ENCODE measurements around the gene CYP19A1. TPM values are rescaled to one million over a fixed set of nuclear protein-coding genes. Genes with fewer than 3 reads are reported as not detected.

Gene CYP19A1
- polyA plus RNA-seq, 1 experiment, result 0.06 TPM

DNA sequence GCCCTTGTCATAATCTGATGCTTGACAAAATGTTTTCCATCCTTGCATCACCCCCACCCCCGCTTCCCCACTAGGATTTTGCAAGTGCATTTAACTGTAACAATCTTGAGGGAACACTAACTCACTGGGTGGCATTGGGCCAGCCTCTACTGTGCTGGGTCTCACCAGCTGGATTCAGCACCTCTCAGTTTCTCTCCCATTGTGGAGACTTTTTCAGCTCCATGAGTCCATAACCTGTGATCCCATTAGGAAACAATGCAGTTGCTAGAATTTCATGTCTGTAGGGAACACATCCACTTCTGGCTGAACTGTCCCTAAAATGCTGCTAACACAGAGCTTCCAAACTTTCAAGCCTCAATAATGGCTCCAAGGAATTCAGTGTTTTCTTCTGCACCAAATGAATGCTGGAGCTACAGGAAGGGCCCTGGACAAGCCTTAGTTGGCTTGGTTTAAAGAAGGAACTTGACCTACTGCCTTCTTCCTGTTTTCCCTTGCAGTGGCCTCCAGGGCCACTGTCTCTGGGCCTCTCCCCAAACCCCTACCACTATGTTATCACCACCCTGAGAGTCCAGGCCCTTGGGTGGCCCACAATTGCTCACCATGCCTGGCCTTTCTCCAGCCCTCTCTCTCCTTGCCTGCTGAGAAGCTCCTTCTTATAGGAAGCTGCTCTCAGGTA lies 15.6 kb downstream of the CYP19A1 start:
- CTCF ChIA-PET, result interaction anchor here (0.7 to 0.9 kb wide), 2 partner anchors 55 to 366 kb away, joined by 3 to 7 read pairs; no protein-coding TSS in a partner anchor
- DNase-seq (ENCODE audit: low read depth), result no peak
- Histone ChIP-seq H3K27me3 (ENCODE audit: control insufficient read depth, insufficient read depth, low read length) (peaks cover 4% of the 10 kb centered on the region), H3K36me3 (ENCODE audit: control insufficient read depth, insufficient read depth, low read length) (no peaks in the 10 kb centered on the region), H3K4me3 (ENCODE audit: low read depth, low read length) (no peak overlapping the region)
- TF ChIP-seq, protein P1, sequence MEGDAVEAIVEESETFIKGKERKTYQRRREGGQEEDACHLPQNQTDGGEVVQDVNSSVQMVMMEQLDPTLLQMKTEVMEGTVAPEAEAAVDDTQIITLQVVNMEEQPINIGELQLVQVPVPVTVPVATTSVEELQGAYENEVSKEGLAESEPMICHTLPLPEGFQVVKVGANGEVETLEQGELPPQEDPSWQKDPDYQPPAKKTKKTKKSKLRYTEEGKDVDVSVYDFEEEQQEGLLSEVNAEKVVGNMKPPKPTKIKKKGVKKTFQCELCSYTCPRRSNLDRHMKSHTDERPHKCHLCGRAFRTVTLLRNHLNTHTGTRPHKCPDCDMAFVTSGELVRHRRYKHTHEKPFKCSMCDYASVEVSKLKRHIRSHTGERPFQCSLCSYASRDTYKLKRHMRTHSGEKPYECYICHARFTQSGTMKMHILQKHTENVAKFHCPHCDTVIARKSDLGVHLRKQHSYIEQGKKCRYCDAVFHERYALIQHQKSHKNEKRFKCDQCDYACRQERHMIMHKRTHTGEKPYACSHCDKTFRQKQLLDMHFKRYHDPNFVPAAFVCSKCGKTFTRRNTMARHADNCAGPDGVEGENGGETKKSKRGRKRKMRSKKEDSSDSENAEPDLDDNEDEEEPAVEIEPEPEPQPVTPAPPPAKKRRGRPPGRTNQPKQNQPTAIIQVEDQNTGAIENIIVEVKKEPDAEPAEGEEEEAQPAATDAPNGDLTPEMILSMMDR (IDR thresholded peaks at IDR 0.05; ENCODE audit: insufficient read depth, low read depth, low read length), result no peak
- POLR2A ChIA-PET, result no interaction called here

DNA sequence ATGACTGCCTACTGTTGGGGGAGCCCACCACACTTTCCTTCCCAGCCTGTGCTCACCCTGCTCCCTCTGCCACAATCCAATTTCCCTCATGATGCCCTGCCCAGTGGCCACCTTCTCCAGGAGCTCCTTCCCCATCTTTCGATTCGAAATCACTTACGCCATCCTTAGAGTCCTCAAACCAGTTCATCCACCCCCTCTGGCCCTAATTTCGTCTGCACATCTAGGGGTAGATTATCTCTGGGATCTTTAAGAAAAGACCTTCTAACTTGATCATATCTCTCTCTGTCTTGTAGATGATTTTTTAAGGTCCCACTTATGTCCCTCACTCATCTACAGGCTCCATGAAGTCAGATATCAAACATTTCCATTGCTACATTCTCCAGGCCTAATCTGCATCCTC lies 17.1 kb downstream of the CYP19A1 start:
- Histone ChIP-seq H3K4me3 (ENCODE audit: low read depth, low read length) (no peak overlapping the region), H3K27me3 (ENCODE audit: control insufficient read depth, insufficient read depth, low read length) (peaks cover 4% of the 10 kb centered on the region), H3K36me3 (ENCODE audit: control insufficient read depth, insufficient read depth, low read length) (no peaks in the 10 kb centered on the region)
- no peak for DNase-seq (ENCODE audit: low read depth)
- ChIA-PET POLR2A (no interaction called here), CTCF (no interaction called here)
- TF ChIP-seq, protein P1 (IDR thresholded peaks at IDR 0.05; ENCODE audit: insufficient read depth, low read depth, low read length), result no peak

DNA sequence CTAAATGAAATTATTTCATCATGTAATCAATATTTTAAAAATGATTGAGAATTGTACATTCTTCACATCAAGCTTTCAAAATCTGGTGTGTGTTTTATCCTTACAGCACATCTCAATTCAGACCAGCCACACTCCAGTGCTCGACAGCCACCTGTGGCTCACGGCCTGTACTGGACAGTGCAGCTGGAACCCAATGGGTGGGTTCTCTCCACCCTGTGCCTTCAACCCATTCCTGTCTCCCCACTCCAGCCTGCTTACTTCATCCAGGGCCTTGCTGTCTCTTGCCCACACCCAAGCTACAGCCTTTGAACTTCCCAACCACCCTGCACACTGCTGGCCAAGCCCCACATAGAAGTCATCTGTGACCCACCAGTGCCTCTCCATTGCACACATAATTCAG lies 17.6 kb downstream of the CYP19A1 start:
- Histone ChIP-seq H3K4me3 (ENCODE audit: low read depth, low read length) (no peak overlapping the region), H3K27me3 (ENCODE audit: control insufficient read depth, insufficient read depth, low read length) (peaks cover 4% of the 10 kb centered on the region), H3K36me3 (ENCODE audit: control insufficient read depth, insufficient read depth, low read length) (no peaks in the 10 kb centered on the region)
- no peak for DNase-seq (ENCODE audit: low read depth)
- ChIA-PET POLR2A (no interaction called here), CTCF (no interaction called here)
- TF ChIP-seq, protein P1 (IDR thresholded peaks at IDR 0.05; ENCODE audit: insufficient read depth, low read depth, low read length), result no peak

DNA sequence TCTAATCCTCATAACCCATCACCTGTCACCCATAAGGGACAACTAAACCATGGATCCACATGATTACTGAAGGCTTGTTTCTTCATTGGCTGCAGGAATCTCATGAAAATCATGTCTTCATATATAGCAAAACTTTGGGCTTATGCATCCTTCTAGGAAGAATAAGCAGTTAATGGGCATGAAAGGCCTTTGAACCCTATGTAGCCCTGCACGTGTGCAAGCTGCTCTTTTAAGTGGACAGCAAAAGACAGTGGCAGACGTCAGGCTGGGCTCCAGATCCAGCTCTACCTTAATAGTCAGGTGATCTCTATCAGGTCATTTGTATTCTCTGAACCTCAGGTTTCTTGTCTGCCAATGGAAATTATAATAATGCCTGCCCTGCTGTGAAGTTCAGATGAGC lies 18.9 kb downstream of the CYP19A1 start:
- TF ChIP-seq, protein P1 (IDR thresholded peaks at IDR 0.05; ENCODE audit: insufficient read depth, low read depth, low read length), result no peak
- ChIA-PET CTCF (interaction anchor here (1.1 kb wide), 1 partner anchor 156 kb away, joined by 3 read pairs; no protein-coding TSS in a partner anchor), POLR2A (no interaction called here)
- no peaks in the 10 kb centered on the region for H3K36me3 ChIP-seq (ENCODE audit: control insufficient read depth, insufficient read depth, low read length)
- H3K27me3 ChIP-seq (ENCODE audit: control insufficient read depth, insufficient read depth, low read length), result peaks cover 4% of the 10 kb centered on the region
- no peak overlapping the region for H3K4me3 ChIP-seq (ENCODE audit: low read depth, low read length)
- no peak for DNase-seq (ENCODE audit: low read depth)

DNA sequence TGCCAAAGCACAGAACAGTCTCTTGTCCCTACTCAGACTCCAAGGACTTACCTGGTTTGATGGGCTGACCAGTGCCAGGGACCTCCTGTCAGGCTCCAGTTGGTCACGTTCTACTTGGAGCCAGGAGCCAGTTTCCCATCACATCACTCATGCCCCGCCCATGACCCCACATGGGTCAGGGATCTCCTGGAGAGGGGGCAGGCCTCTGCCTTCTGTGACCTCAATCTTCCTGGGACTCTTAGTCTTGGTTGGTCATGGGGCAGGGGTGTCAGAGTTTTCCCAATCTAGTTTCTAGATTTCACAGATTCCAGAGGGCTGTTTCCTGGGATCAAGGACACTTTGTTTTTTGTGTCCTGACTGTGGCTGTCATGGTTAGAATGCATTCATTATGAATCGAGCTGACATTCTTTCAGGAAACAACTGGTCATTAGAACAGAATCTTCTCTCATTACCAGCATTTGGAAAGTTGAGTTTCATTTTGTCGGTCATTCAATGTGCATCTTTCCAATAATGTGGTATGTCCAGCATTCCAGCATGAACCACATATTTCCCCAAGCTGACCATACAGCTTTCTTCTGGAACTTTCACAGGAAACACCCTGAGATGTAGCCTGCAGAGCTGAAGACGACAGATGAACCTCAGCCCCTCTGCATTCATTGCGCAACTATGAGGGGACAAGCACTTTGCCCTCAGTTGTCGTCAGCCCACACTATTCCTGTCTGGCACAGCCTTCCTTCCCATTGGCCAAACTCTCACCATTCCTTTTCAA lies 19.8 kb downstream of the CYP19A1 start:
- no peaks in the 10 kb centered on the region for H3K36me3 ChIP-seq (ENCODE audit: control insufficient read depth, insufficient read depth, low read length)
- POLR2A ChIA-PET, result no interaction called here
- H3K27me3 ChIP-seq (ENCODE audit: control insufficient read depth, insufficient read depth, low read length), result peaks cover 4% of the 10 kb centered on the region
- TF ChIP-seq, protein P1 (IDR thresholded peaks at IDR 0.05; ENCODE audit: insufficient read depth, low read depth, low read length), result no peak
- no peak overlapping the region for H3K4me3 ChIP-seq (ENCODE audit: low read depth, low read length)
- CTCF ChIA-PET, result interaction anchor here (0.7 to 1.1 kb wide), 2 partner anchors 155 to 372 kb away, joined by 3 to 4 read pairs; no protein-coding TSS in a partner anchor
- DNase-seq (ENCODE audit: low read depth), result no peak
